K562 (cell line): Measurements from ENCODE around the gene CSMD2. TPM values are rescaled to one million over a fixed set of nuclear protein-coding genes. Genes with fewer than 3 reads are reported as not detected.

Source experiments
- ATAC-seq: fragments of 200-7000 bp; cut with Tn5 transposase; 3 replicates; pipeline ENCODE4 v1.9.1; 2020; ENCODE audit warnings: moderate library complexity
- BruUV-seq: library from RNA; stranded (reverse); fragments of 400-500 nt; replicated peaks from 2 replicates; lab custom pipeline; 2021; lab: Mats Ljungman, UMichigan
- CTCF ChIA-PET: fragments of 300-600 bp; formaldehyde crosslinking; extraction: SDS; loops from one replicate; lab custom pipeline; 2021; ENCODE audit warnings: low intra/inter-chr PET ratio; lab: Yijun Ruan, JAX
- POLR2A ChIA-PET: fragments of 300-600, 350-650 bp; sonication (Branson Sonifier 250); formaldehyde crosslinking; extraction: SDS; loops from one replicate; lab custom pipeline; 2021; ENCODE audit warnings: antibody characterized with exemption, inconsistent platforms; lab: Yijun Ruan, JAX
- DNase-seq, 4 experiments: peaks; one replicate each; pipeline versions ENCODE4 v3.0.0 to v3.0.0-alpha.2; 2011 to 2018; ENCODE audit warnings: low spot score in 3 of 4, mixed read lengths in 3 of 4; ENCODE audit errors: extremely low read depth in 1 of 4
- FAIRE-seq: peaks from 2 replicates; lab custom pipeline; 2011; peaks lifted over from hg19 to GRCh38; lab: Jason Lieb, UNC
- H2AFZ ChIP-seq: 2 replicates; pipeline ENCODE4 v1.6.0; 2011; ENCODE audit warnings: low read depth, low read length, control low read depth, inconsistent platforms
- H3K27ac ChIP-seq: fragments of 200-600 bp; 3 replicates; pipeline ENCODE4 v1.8.0; 2011; ENCODE audit warnings: low read depth, mild to moderate bottlenecking, control low read depth, inconsistent platforms, low read length, moderate library complexity, mixed read lengths; ENCODE audit errors: extremely low read depth
- H3K27me3 ChIP-seq, 2 experiments: fragments of 300-600 bp in 1 of 2; 2 replicates in 1 of 2; 3 replicates in 1 of 2; pipeline versions ENCODE4 v1.6.0 to v1.8.0; 2011; ENCODE audit warnings: inconsistent platforms in 2 of 2, low read length in 2 of 2, mild to moderate bottlenecking in 1 of 2, mixed read lengths in 1 of 2, moderate library complexity in 1 of 2; ENCODE audit not compliant: control insufficient read depth in 2 of 2, insufficient read depth in 2 of 2
- H3K36me3 ChIP-seq: fragments of 300-600 bp; 3 replicates; pipeline ENCODE4 v1.8.0; 2011; ENCODE audit warnings: mild to moderate bottlenecking, low read length, inconsistent platforms; ENCODE audit not compliant: control insufficient read depth, insufficient read depth
- H3K4me1 ChIP-seq, 2 experiments: fragments of 200-600 bp in 1 of 2; replicated peaks in 1 of 2; 2 replicates in 1 of 2; 3 replicates in 1 of 2; pipeline versions ENCODE4 v1.5.1 to v1.8.0; 2011; ENCODE audit warnings: inconsistent platforms in 2 of 2, low read length in 2 of 2, mild to moderate bottlenecking in 1 of 2, mixed read lengths in 1 of 2, moderate library complexity in 1 of 2; ENCODE audit not compliant: control insufficient read depth in 2 of 2, insufficient read depth in 2 of 2
- H3K4me2 ChIP-seq: 2 replicates; pipeline ENCODE4 v1.6.1; 2011; ENCODE audit warnings: low read length, control low read depth, inconsistent platforms, mixed read lengths; ENCODE audit not compliant: insufficient read depth
- H3K4me3 ChIP-seq: fragments of 200-600 bp; sonication (generic), shearing (Covaris generic); 2 replicates; pipeline ENCODE4 v1.5.1; 2016; ENCODE audit warnings: control low read depth, inconsistent platforms
- H3K79me2 ChIP-seq: fragments of 200-600 bp; 3 replicates; pipeline ENCODE4 v1.8.0; 2011; ENCODE audit warnings: low read length, inconsistent platforms; ENCODE audit not compliant: control insufficient read depth, insufficient read depth
- H3K9ac ChIP-seq, 2 experiments: 2 replicates each; pipeline versions ENCODE4 v1.6.0 to v1.6.1; 2011; ENCODE audit warnings: low read depth in 2 of 2, low read length in 2 of 2, control low read depth in 1 of 2, inconsistent platforms in 1 of 2, mild to moderate bottlenecking in 1 of 2, mixed read lengths in 1 of 2; ENCODE audit not compliant: insufficient read depth in 1 of 2
- H3K9me1 ChIP-seq: one replicate; pipeline ENCODE4 v1.6.0; 2011; ENCODE audit warnings: inconsistent platforms, mild to moderate bottlenecking, low read length, moderate library complexity; ENCODE audit not compliant: control insufficient read depth, insufficient read depth
- H3K9me3 ChIP-seq: replicated peaks from 2 replicates; pipeline ENCODE4 v1.5.1; 2011; ENCODE audit warnings: low read depth, low read length, inconsistent platforms; ENCODE audit not compliant: control insufficient read depth, insufficient read depth
- H4K20me1 ChIP-seq: replicated peaks from 2 replicates; pipeline ENCODE4 v1.6.1; 2011; ENCODE audit warnings: low read length, inconsistent platforms, mixed read lengths; ENCODE audit not compliant: control insufficient read depth, insufficient read depth
- ARHGAP35 ChIP-seq: fragments of 450-650 bp; IDR thresholded peaks from 2 replicates; pipeline ENCODE4 v1.6.1; 2018; ENCODE audit not compliant: partially characterized antibody
- CBX1 ChIP-seq: sonication (generic); IDR thresholded peaks from 2 replicates; pipeline ENCODE4 v1.6.1; 2016; ENCODE audit warnings: antibody characterized with exemption, low read depth, mild to moderate bottlenecking
- MEF2D ChIP-seq: conservative IDR thresholded peaks from 2 replicates; pipeline ENCODE4 v1.6.1; 2016; ENCODE audit warnings: low read depth, missing genetic modification characterization, missing compliant biosample characterization
- NCOA2 ChIP-seq, 2 experiments: fragments of 450-650 bp; IDR thresholded peaks; 2 replicates each; pipeline ENCODE4 v1.6.1; 2018; ENCODE audit warnings: mild to moderate bottlenecking in 2 of 2, moderate library complexity in 1 of 2; ENCODE audit not compliant: partially characterized antibody in 2 of 2
- PML ChIP-seq: IDR thresholded peaks from 2 replicates; pipeline ENCODE4 v1.6.1; 2012; ENCODE audit warnings: low read length, inconsistent platforms
- SAFB ChIP-seq: fragments of 200-400 bp; formaldehyde crosslinking; IDR thresholded peaks from 2 replicates; pipeline ENCODE4 v1.6.1; 2017; ENCODE audit warnings: low read depth, low read length, borderline replicate concordance
- SP2 ChIP-seq: IDR thresholded peaks from 2 replicates; pipeline ENCODE4 v1.6.1; 2011; ENCODE audit warnings: mild to moderate bottlenecking, low read depth, low read length, moderate library complexity; ENCODE audit not compliant: poor library complexity, severe bottlenecking; ENCODE audit errors: extremely low read depth
- TEAD2 ChIP-seq: fragments of 450-650 bp; IDR thresholded peaks from 2 replicates; pipeline ENCODE4 v1.6.1; 2016; ENCODE audit warnings: missing genetic modification characterization, control low read depth, missing compliant biosample characterization
- ZNF584 ChIP-seq: fragments of 200-800 bp; sonication (Bioruptor generic); IDR thresholded peaks from 2 replicates; pipeline ENCODE4 v1.6.1; 2016; ENCODE audit warnings: low read depth, mild to moderate bottlenecking, missing genetic modification characterization, missing compliant biosample characterization
- in situ Hi-C: fragments of 300-500 bp; cut with MboI; formaldehyde crosslinking; loops from 4 replicates; pipeline ENCODE4 v1.15.0; 2018; ENCODE audit warnings: inconsistent platforms, mixed read lengths
- intact Hi-C: fragments of 100-400 bp; cut with micrococcal nuclease; formaldehyde crosslinking; loops from 2 replicates; pipeline ENCODE4 v1.14.2; 2022
- polyA plus RNA-seq, 8 experiments: library from polyadenylated mRNA; depleted of rRNA in 4 of 8; stranded (reverse) in 5 of 8; unstranded in 3 of 8; fragments of >200 nt; fragmentation: Nextera tagmentation in 2 of 8; fragmentation: Illumina TruSeq in 1 of 8; extraction: Ambion mirVana in 2 of 8; extraction: Trizol in 1 of 8; gene quantifications; 2 replicates each; pipeline versions ENCODE4 v1.2.1 to v1.2.3, GENCODE V29; 2011 to 2014; ENCODE audit warnings: inconsistent platforms in 1 of 8, missing spikeins in 1 of 8
- total RNA-seq, 7 experiments: library from RNA; depleted of rRNA in 6 of 7; stranded (reverse); fragments of >200 nt in 6 of 7; fragmentation: Illumina TruSeq in 2 of 7; extraction: Trizol in 2 of 7; gene quantifications; 2 replicates each; pipeline versions ENCODE4 v1.2.1 to v1.2.3, GENCODE V29; 2011 to 2021; ENCODE audit warnings: low replicate concordance in 1 of 7
- TF ChIP-seq, protein P1 (sequence below): fragments of 450-650 bp; IDR thresholded peaks from 2 replicates; pipeline ENCODE4 v1.7.0; 2016; ENCODE audit warnings: borderline replicate concordance
- TF ChIP-seq, protein P2 (sequence below): fragments of 450-650 bp; formaldehyde crosslinking; IDR thresholded peaks from 2 replicates; pipeline ENCODE4 v1.4.0; 2022; ENCODE audit warnings: mild to moderate bottlenecking, moderate library complexity

Gene CSMD2
- total and polyA plus RNA-seq, 9 of the 15 experiments (the other 6 are each of a cell fraction or from before 2014, with no cell fraction given): not detected

DNA sequence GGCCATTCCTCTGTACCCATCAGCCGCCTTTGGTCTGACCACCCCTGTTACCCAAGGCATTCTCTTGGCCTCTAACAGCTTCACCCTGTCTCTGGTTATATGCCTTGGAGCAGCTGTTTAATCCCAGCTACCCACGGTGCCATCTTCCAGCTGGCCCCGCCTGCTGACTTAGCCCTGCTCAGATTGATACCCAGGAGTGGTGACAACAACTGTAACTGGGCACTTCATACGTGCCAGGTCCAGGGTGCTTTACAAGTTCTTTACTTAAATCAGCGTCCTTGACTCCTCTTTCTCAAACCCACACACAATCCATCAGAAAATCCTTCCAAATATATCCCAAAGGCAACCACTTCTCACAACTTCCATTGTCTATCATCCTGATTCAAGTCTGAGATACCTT, 338.3 kb downstream of the CSMD2 start (continued):
- TF ChIP-seq, protein P1, sequence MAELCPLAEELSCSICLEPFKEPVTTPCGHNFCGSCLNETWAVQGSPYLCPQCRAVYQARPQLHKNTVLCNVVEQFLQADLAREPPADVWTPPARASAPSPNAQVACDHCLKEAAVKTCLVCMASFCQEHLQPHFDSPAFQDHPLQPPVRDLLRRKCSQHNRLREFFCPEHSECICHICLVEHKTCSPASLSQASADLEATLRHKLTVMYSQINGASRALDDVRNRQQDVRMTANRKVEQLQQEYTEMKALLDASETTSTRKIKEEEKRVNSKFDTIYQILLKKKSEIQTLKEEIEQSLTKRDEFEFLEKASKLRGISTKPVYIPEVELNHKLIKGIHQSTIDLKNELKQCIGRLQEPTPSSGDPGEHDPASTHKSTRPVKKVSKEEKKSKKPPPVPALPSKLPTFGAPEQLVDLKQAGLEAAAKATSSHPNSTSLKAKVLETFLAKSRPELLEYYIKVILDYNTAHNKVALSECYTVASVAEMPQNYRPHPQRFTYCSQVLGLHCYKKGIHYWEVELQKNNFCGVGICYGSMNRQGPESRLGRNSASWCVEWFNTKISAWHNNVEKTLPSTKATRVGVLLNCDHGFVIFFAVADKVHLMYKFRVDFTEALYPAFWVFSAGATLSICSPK: no peak
- no peak for TF ChIP-seq ZNF584
- no peak for TF ChIP-seq TEAD2 (tag)
- TF ChIP-seq NCOA2 (IDR thresholded peaks at IDR 0.05; ENCODE audit: partially characterized antibody in 2 of 2): no peak
- no peak for TF ChIP-seq SAFB
- TF ChIP-seq SP2: no peak
- TF ChIP-seq, all 486 proteins: peak for 0

DNA sequence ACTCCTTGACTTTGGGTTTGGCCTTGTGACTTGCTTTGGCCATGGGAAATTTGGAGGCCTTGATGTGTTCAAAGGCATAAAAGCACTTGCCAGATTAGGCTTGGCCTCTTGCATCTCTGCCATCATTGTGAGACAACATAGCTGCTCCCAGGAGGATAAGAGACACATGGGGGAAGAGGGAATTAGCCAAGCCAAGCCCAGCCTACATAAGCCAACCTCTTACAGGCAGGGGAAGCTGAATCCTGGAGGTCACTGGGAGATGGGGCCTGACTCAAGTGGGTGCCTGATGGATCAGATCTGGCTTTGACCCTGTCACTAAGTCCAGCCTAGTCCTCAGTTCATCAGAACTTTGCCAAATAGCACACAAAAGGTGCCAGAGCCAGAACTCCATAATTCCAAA, 338.7 kb downstream of the CSMD2 start:
- ATAC-seq (no peak), DNase-seq (no peak), FAIRE-seq (no peak)
- POLR2A ChIA-PET: no interaction called here
- H3K27ac ChIP-seq: no peak overlapping the region
- no peaks in the 10 kb centered on the region for H3K36me3 ChIP-seq
- no peak overlapping the region for H3K9ac ChIP-seq
- H3K4me2 ChIP-seq: no peak overlapping the region
- H4K20me1 ChIP-seq: no peaks in the 10 kb centered on the region; the same call in 1 of the 2 replicates
- TF ChIP-seq CBX1: no peak
- no peak for TF ChIP-seq PML
- TF ChIP-seq, protein P2, sequence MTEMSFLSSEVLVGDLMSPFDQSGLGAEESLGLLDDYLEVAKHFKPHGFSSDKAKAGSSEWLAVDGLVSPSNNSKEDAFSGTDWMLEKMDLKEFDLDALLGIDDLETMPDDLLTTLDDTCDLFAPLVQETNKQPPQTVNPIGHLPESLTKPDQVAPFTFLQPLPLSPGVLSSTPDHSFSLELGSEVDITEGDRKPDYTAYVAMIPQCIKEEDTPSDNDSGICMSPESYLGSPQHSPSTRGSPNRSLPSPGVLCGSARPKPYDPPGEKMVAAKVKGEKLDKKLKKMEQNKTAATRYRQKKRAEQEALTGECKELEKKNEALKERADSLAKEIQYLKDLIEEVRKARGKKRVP (CRISPR knock-in tag): no peak
- TF ChIP-seq ARHGAP35: no peak
- TF ChIP-seq MEF2D (tag): no peak
- CTCF ChIA-PET: no interaction called here
- intact Hi-C loops (no loop called here), in situ Hi-C loops (no loop called here)
- no peak overlapping the region for H2AFZ ChIP-seq
- H3K9me1 ChIP-seq: no peaks in the 10 kb centered on the region
- no peak overlapping the region for H3K4me3 ChIP-seq
- H3K79me2 ChIP-seq: no peaks in the 10 kb centered on the region
- peaks cover 0 to 4% of the 10 kb centered on the region in 2 experiments; a peak in 2 of 5 replicates for H3K27me3 ChIP-seq
- BruUV-seq: no TSS peak
- H3K4me1 ChIP-seq: no peaks in the 10 kb centered on the region
- no peaks in the 10 kb centered on the region; the same call in 1 of the 2 replicates for H3K9me3 ChIP-seq
